SK-N-MC (cell line): ENCODE measurements around the gene FOXP4.
A peak's percentile ranks its signal among the peaks of the same experiment; 100 is the strongest.

Experiments used
- DNase-seq: peaks from one replicate; pipeline ENCODE4 v3.0.0-alpha.2; 2011; ENCODE audit warnings: low read depth, low spot score
- H3K27ac ChIP-seq: fragments of 200-600 bp; sonication (generic); 2 replicates; pipeline ENCODE4 v1.5.1; 2016; ENCODE audit warnings: mixed run types
- H3K36me3 ChIP-seq: fragments of 200-600 bp; sonication (generic); 2 replicates; pipeline ENCODE4 v1.6.1; 2017; ENCODE audit warnings: antibody characterized with exemption, low read length, mixed read lengths; ENCODE audit not compliant: insufficient read depth
- H3K4me3 ChIP-seq: fragments of 200-600 bp; sonication (generic); 2 replicates; pipeline ENCODE4 v1.5.1; 2016
- H3K9ac ChIP-seq: fragments of 200-600 bp; sonication (generic); 2 replicates; pipeline ENCODE4 v1.8.0; 2017; ENCODE audit warnings: mixed run types, mixed read lengths; ENCODE audit not compliant: insufficient read length
- H3K9me3 ChIP-seq: fragments of 200-600 bp; sonication (generic); 2 replicates; pipeline ENCODE4 v1.6.1; 2017; ENCODE audit warnings: low read depth, mild to moderate bottlenecking, antibody characterized with exemption, low read length, moderate library complexity, mixed read lengths
- EZH2 ChIP-seq: fragments of 200-600 bp; sonication (generic); IDR thresholded peaks from one replicate; pipeline ENCODE4 v1.6.1; 2017; ENCODE audit warnings: antibody characterized with exemption
- FOXP2 ChIP-seq: optimal IDR thresholded peaks from 2 replicates; pipeline ENCODE3; 2011; ENCODE audit warnings: mild to moderate bottlenecking, moderate library complexity; ENCODE audit not compliant: insufficient read depth; ENCODE audit errors: extremely low read length, control extremely low read depth
- POLR2AphosphoS5 ChIP-seq: IDR thresholded peaks from 2 replicates; pipeline ENCODE4 v1.6.1; 2012; ENCODE audit warnings: mild to moderate bottlenecking, low read depth, low read length, borderline replicate concordance

Gene FOXP4

GRCh38 chr6:41545703-41546474, at the start of gene FOXP4:
Gene FOXP4, plus strand, starts transcription at chr6:41546381. Its CDS starts 19,380 bp downstream, at chr6:41565761.
- TF ChIP-seq FOXP2 = no peak
- peak; percentile 39 for TF ChIP-seq POLR2AphosphoS5
- Histone ChIP-seq H3K27ac (no peak within 1 kb of the TSS; the same call in 1 of the 2 replicates), H3K9ac (peak within 1 kb of the TSS; percentile 75)

GRCh38 chr6:41497573-41497972, 48.6 kb upstream of the FOXP4 start:
- TF ChIP-seq FOXP2 = no peak
- TF ChIP-seq EZH2 = no peak
- no peak for TF ChIP-seq POLR2AphosphoS5
- H3K27ac ChIP-seq = no peak overlapping the region
- no peak for DNase-seq

More at GRCh38 chr6:41545703-41546474, at the start of gene FOXP4:
- peaks cover 2% of the 10 kb centered on the region; the same call in 1 of the 2 replicates for H3K36me3 ChIP-seq
- DNase-seq = peak; percentile 76
- peak within 1 kb of the TSS; percentile 91 for H3K4me3 ChIP-seq
- H3K9me3 ChIP-seq = no peaks in the 10 kb centered on the region

GRCh38 chr6:41497994-41498393, 48.2 kb upstream of the FOXP4 start:
- H3K9me3 ChIP-seq = no peaks in the 10 kb centered on the region
- H3K4me3 ChIP-seq = no peak overlapping the region
- no peaks in the 10 kb centered on the region for H3K36me3 ChIP-seq
- H3K9ac ChIP-seq = no peak overlapping the region
- H3K27ac ChIP-seq = no peak overlapping the region
- DNase-seq = no peak
- TF ChIP-seq FOXP2 (no peak), EZH2 (no peak), POLR2AphosphoS5 (no peak)

More at GRCh38 chr6:41497573-41497972, 48.6 kb upstream of the FOXP4 start:
- no peak overlapping the region for H3K9ac ChIP-seq
- no peak overlapping the region for H3K4me3 ChIP-seq
- H3K36me3 ChIP-seq = no peaks in the 10 kb centered on the region
- no peaks in the 10 kb centered on the region for H3K9me3 ChIP-seq

- Histone ChIP-seq H3K4me3 (no peak overlapping the region), H3K36me3 (no peaks in the 10 kb centered on the region), H3K9me3 (no peaks in the 10 kb centered on the region), H3K27ac (no peak overlapping the region), H3K9ac (no peak overlapping the region)
- TF ChIP-seq EZH2 = no peak
- no peak for TF ChIP-seq FOXP2
- no peak for TF ChIP-seq POLR2AphosphoS5
- no peak for DNase-seq
Observed at GRCh38 chr6:41498968-41499599, 47.1 kb upstream of the FOXP4 start.

- Histone ChIP-seq H3K9me3 (no peaks in the 10 kb centered on the region), H3K27ac (no peak overlapping the region), H3K9ac (no peak overlapping the region), H3K4me3 (no peak overlapping the region), H3K36me3 (no peaks in the 10 kb centered on the region)
- no peak for TF ChIP-seq FOXP2
- TF ChIP-seq POLR2AphosphoS5 = no peak
- TF ChIP-seq EZH2 = no peak
- no peak for DNase-seq
Observed at GRCh38 chr6:41500561-41500960, 45.6 kb upstream of the FOXP4 start.

- no peak overlapping the region for H3K9ac ChIP-seq
- no peaks in the 10 kb centered on the region for H3K9me3 ChIP-seq
- TF ChIP-seq EZH2 = no peak
- no peak for TF ChIP-seq POLR2AphosphoS5
- no peak for TF ChIP-seq FOXP2
- H3K4me3 ChIP-seq = no peak overlapping the region
- no peaks in the 10 kb centered on the region for H3K36me3 ChIP-seq
- no peak overlapping the region for H3K27ac ChIP-seq
- DNase-seq = no peak
Observed at GRCh38 chr6:41502566-41502916, 43.6 kb upstream of the FOXP4 start.

GRCh38 chr6:41502917-41503671, 43.1 kb upstream of the FOXP4 start:
- Histone ChIP-seq H3K27ac (peak overlapping the region; percentile 2; the same call in 1 of the 2 replicates), H3K36me3 (no peaks in the 10 kb centered on the region), H3K9ac (peak overlapping the region; percentile 58), H3K9me3 (no peaks in the 10 kb centered on the region), H3K4me3 (peak overlapping the region; percentile 65)
- TF ChIP-seq FOXP2 = no peak
- no peak for TF ChIP-seq POLR2AphosphoS5
- no peak for DNase-seq
